ENCODE results near the gene POU2F2.

- no peak for TF ChIP-seq CTCF (IDR thresholded peaks at IDR 0.05)
- no peak for TF ChIP-seq POLR2A (IDR thresholded peaks at IDR 0.05)
Measured at GRCh38 chr19:42062381-42062780, 69.9 kb downstream of the POU2F2 start.

All from adrenal gland (tissue), 5 donors.